Mammary epithelial cell (primary cell): Measurements from ENCODE around the gene PRKD1.

Experiments
- EZH2 ChIP-seq: IDR thresholded peaks from 2 replicates; pipeline ENCODE4 v1.6.1; 2012; ENCODE audit warnings: low read length, inconsistent platforms, borderline replicate concordance
- TF ChIP-seq, protein P1 (sequence below), 2 donors: IDR thresholded peaks in 1 of 2; conservative IDR thresholded peaks in 1 of 2; 2 replicates each; pipeline ENCODE4 v1.5.1; 2011 to 2012; ENCODE audit warnings: inconsistent platforms in 2 of 2, low read length in 2 of 2, mild to moderate bottlenecking in 2 of 2, control low read depth in 1 of 2, low read depth in 1 of 2; ENCODE audit not compliant: insufficient read depth in 1 of 2; ENCODE audit errors: extremely low read depth in 1 of 2

DNA sequence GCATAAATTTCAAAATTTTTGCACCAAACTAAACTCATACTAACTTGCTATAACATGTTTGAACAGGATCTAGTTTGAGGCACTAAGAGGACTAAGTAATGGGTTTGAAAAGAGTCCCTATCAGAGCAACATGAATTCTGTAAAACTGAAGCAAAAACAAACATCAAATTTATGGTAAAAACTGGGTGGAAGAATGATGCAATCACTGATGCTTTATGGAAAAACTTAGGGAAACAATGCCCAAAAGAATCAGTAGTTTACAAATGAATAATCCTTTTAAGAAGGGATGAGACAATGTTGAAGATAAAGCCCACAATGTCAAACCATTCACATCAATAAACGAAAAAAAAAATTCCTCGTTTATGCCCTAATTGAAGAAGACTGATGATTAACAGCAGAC is 88.9 kb downstream of the PRKD1 start:
- TF ChIP-seq, protein P1, sequence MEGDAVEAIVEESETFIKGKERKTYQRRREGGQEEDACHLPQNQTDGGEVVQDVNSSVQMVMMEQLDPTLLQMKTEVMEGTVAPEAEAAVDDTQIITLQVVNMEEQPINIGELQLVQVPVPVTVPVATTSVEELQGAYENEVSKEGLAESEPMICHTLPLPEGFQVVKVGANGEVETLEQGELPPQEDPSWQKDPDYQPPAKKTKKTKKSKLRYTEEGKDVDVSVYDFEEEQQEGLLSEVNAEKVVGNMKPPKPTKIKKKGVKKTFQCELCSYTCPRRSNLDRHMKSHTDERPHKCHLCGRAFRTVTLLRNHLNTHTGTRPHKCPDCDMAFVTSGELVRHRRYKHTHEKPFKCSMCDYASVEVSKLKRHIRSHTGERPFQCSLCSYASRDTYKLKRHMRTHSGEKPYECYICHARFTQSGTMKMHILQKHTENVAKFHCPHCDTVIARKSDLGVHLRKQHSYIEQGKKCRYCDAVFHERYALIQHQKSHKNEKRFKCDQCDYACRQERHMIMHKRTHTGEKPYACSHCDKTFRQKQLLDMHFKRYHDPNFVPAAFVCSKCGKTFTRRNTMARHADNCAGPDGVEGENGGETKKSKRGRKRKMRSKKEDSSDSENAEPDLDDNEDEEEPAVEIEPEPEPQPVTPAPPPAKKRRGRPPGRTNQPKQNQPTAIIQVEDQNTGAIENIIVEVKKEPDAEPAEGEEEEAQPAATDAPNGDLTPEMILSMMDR (conservative IDR thresholded peaks at IDR 0.05 in 1 of 2, IDR thresholded peaks at IDR 0.05 in 1 of 2; ENCODE audit: extremely low read depth in 1 of 2, insufficient read depth in 1 of 2, low read depth in 1 of 2, low read length in 2 of 2): no peak
- TF ChIP-seq EZH2: no peak
